ENCODE data around the gene RNF157. TPM values are rescaled to one million over a fixed set of nuclear protein-coding genes. Genes with fewer than 3 reads are reported as not detected.
A peak's percentile ranks its signal among the peaks of the same experiment; 100 is the strongest.

RNF157 gene
- total RNA-seq, 1 donor: 0.36 TPM

DNA sequence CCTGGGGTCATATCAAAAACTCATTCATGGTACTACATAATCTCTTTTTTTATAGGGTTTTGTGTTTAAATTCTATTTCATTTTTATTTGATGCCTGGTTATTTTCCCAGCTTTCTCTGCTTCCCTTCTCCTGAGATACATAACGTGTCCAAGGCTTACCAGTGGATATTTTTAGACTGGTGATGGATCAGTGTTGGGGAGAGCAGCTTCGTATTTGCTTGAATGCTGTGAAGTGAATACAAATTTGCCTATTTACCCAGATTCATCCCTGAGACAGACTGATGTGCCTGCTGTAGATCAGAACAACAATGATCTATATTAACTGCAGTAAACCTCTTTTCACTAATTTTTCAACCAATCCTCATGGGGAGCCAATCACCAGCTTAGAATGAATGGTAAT is 56.0 kb downstream of the RNF157 start:
- Histone ChIP-seq H3K9me3 (ENCODE audit: low read depth, low read length) (no peaks in the 10 kb centered on the region), H3K36me3 (ENCODE audit: insufficient read depth, low read length) (no peaks in the 10 kb centered on the region), H2AFZ (ENCODE audit: low read length) (no peak overlapping the region), H3K79me2 (ENCODE audit: insufficient read depth, low read length) (no peaks in the 10 kb centered on the region), H4K20me1 (ENCODE audit: insufficient read depth, low read length) (no peaks in the 10 kb centered on the region), H3K4me1 (ENCODE audit: insufficient read depth, low read length) (peaks cover 3% of the 10 kb centered on the region), H3K27me3 (ENCODE audit: insufficient read depth, low read length) (peaks cover 6% of the 10 kb centered on the region), H3K4me2 (ENCODE audit: insufficient read depth, low read length) (no peak overlapping the region), H3K27ac (ENCODE audit: low read depth, low read length) (no peak overlapping the region), H3K4me3 (ENCODE audit: insufficient read depth, low read length) (no peak overlapping the region)
- TF ChIP-seq, protein P1, sequence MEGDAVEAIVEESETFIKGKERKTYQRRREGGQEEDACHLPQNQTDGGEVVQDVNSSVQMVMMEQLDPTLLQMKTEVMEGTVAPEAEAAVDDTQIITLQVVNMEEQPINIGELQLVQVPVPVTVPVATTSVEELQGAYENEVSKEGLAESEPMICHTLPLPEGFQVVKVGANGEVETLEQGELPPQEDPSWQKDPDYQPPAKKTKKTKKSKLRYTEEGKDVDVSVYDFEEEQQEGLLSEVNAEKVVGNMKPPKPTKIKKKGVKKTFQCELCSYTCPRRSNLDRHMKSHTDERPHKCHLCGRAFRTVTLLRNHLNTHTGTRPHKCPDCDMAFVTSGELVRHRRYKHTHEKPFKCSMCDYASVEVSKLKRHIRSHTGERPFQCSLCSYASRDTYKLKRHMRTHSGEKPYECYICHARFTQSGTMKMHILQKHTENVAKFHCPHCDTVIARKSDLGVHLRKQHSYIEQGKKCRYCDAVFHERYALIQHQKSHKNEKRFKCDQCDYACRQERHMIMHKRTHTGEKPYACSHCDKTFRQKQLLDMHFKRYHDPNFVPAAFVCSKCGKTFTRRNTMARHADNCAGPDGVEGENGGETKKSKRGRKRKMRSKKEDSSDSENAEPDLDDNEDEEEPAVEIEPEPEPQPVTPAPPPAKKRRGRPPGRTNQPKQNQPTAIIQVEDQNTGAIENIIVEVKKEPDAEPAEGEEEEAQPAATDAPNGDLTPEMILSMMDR (IDR thresholded peaks at IDR 0.05; ENCODE audit: extremely low read depth, low read depth, low read length): no peak
- DNase-seq (ENCODE audit: insufficient read length, low spot score, missing footprints): no peak

DNA sequence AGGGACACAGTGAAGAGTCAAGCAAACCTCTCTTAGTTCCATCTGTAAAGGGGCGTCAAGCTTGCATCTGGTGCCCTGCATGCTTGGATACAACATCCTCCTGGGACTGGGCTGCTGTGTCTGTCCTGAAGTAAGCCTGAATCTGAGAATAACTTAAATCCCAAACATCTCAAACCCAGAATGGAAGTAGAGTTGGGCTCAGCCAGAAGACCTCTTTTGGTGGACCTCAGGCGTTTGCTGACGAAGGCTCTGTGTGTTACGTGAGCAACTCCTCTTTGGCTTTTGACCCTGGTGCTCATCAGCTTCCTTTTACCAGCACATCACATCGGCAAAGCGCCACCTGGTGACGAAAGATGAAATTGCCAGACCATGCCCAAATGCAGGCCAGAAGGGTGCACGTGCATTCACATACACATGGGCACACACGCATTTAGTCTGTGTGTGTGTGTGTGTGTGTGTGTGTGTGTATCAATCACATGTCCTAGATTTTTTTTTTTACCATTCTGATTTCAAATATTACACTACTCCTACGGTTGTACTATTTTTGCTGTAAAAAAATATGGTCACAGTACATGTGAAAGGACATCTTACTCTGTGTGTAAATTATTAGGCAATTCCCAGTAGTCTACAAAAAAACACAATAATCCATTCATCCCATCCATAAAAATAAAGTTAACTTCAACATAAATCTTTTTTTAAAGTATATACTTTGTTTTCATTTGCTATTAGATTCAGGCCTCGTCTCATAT is 58.1 kb downstream of the RNF157 start:
- Histone ChIP-seq H3K4me2 (ENCODE audit: insufficient read depth, low read length) (peak overlapping the region; percentile 65), H3K36me3 (ENCODE audit: insufficient read depth, low read length) (no peaks in the 10 kb centered on the region), H4K20me1 (ENCODE audit: insufficient read depth, low read length) (no peaks in the 10 kb centered on the region), H3K79me2 (ENCODE audit: insufficient read depth, low read length) (no peaks in the 10 kb centered on the region), H3K27ac (ENCODE audit: low read depth, low read length) (no peak overlapping the region), H3K27me3 (ENCODE audit: insufficient read depth, low read length) (no peaks in the 10 kb centered on the region), H3K9me3 (ENCODE audit: low read depth, low read length) (no peaks in the 10 kb centered on the region), H3K4me1 (ENCODE audit: insufficient read depth, low read length) (peaks cover 3% of the 10 kb centered on the region), H3K4me3 (ENCODE audit: insufficient read depth, low read length) (no peak overlapping the region), H2AFZ (ENCODE audit: low read length) (peak overlapping the region; percentile 81)
- DNase-seq (ENCODE audit: insufficient read length, low spot score, missing footprints): peak; percentile 96
- TF ChIP-seq, protein P1 (IDR thresholded peaks at IDR 0.05; ENCODE audit: extremely low read depth, low read depth, low read length): peak; percentile 95

DNA sequence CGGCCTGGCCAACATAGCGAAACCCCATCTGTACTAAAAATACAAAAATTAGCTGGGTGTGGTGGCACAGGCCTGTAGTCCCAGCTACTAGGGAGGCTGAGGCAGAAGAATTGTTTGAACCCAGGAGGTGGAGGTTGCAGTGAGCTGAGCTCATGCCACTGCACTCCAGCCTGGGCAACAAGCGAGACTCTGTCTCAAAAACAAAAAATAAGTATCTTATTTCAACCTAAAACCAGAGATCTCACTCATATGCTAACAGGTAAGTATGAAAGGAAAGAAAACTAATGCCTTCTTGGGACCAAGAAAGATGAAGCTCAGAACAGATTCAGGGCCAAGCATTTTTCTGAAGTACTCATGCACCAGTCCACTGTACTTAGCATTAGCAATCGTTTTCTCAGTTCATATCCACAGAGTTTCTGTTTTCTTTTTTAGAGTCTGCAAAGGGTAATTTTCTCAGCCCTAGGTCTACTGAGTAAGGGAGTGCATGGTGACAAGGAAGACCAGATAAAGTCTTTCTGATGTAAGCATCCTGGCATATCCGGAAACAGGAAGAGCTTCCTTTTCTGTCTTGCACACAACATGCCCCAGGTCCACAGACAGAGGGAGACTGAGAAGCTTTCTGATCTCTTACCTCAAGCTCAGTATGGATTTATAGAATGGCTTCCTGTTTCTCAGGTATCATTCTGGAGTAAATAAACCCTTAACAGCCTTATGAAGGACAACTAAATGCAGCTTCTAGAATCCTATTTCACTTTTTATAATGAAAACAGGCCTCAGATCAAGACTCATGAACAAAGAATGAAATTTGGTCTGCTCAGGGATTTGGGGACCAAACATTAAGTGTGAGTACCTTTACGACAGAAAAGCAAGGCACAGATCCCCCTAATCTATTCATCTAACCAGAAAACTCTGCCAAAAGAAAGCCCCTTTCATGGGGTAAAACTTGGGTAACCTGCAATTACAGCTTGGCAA is 60.5 kb downstream of the RNF157 start:
- no peaks in the 10 kb centered on the region for H3K27me3 ChIP-seq (ENCODE audit: insufficient read depth, low read length)
- no peaks in the 10 kb centered on the region for H3K9me3 ChIP-seq (ENCODE audit: low read depth, low read length)
- no peak for DNase-seq (ENCODE audit: insufficient read length, low spot score, missing footprints)
- no peak overlapping the region for H3K27ac ChIP-seq (ENCODE audit: low read depth, low read length)
- no peak overlapping the region for H3K4me3 ChIP-seq (ENCODE audit: insufficient read depth, low read length)
- no peaks in the 10 kb centered on the region for H4K20me1 ChIP-seq (ENCODE audit: insufficient read depth, low read length)
- H2AFZ ChIP-seq (ENCODE audit: low read length): peak overlapping the region; percentile 63
- TF ChIP-seq, protein P1 (IDR thresholded peaks at IDR 0.05; ENCODE audit: extremely low read depth, low read depth, low read length): no peak
- no peak overlapping the region for H3K4me2 ChIP-seq (ENCODE audit: insufficient read depth, low read length)
- H3K79me2 ChIP-seq (ENCODE audit: insufficient read depth, low read length): no peaks in the 10 kb centered on the region
- peaks cover 3% of the 10 kb centered on the region for H3K4me1 ChIP-seq (ENCODE audit: insufficient read depth, low read length)
- no peaks in the 10 kb centered on the region for H3K36me3 ChIP-seq (ENCODE audit: insufficient read depth, low read length)

DNA sequence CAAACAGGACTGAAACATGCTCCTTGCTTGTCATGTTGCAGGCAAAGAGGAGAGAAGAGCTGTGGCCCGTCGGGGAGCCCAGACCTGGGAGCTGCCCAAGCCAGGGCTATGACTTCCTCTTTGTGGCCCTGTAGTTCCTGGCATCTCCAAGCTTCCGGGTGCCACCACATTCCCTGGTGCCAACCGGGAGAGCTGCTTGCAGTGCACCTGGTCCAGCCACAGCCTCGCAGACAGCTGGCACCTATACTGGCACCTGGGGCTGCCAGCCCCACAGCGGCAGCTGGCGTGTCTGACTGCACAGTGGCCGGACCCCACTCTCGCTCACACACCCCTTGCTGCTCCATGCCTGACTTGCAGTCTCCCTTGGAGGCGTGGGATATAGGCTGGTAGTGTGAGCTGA is 62.2 kb downstream of the RNF157 start:
- no peak for DNase-seq (ENCODE audit: insufficient read length, low spot score, missing footprints)
- H3K79me2 ChIP-seq (ENCODE audit: insufficient read depth, low read length): no peaks in the 10 kb centered on the region
- H3K4me2 ChIP-seq (ENCODE audit: insufficient read depth, low read length): no peak overlapping the region
- no peak overlapping the region for H2AFZ ChIP-seq (ENCODE audit: low read length)
- no peaks in the 10 kb centered on the region for H3K36me3 ChIP-seq (ENCODE audit: insufficient read depth, low read length)
- no peaks in the 10 kb centered on the region for H4K20me1 ChIP-seq (ENCODE audit: insufficient read depth, low read length)
- H3K4me1 ChIP-seq (ENCODE audit: insufficient read depth, low read length): peaks cover 3% of the 10 kb centered on the region
- no peak overlapping the region for H3K27ac ChIP-seq (ENCODE audit: low read depth, low read length)
- no peaks in the 10 kb centered on the region for H3K9me3 ChIP-seq (ENCODE audit: low read depth, low read length)
- TF ChIP-seq, protein P1 (IDR thresholded peaks at IDR 0.05; ENCODE audit: extremely low read depth, low read depth, low read length): no peak
- no peaks in the 10 kb centered on the region for H3K27me3 ChIP-seq (ENCODE audit: insufficient read depth, low read length)
- no peak overlapping the region for H3K4me3 ChIP-seq (ENCODE audit: insufficient read depth, low read length)

Data from osteoblast (primary cell).